ENCODE measurements around the gene ANKRD39.

DNA sequence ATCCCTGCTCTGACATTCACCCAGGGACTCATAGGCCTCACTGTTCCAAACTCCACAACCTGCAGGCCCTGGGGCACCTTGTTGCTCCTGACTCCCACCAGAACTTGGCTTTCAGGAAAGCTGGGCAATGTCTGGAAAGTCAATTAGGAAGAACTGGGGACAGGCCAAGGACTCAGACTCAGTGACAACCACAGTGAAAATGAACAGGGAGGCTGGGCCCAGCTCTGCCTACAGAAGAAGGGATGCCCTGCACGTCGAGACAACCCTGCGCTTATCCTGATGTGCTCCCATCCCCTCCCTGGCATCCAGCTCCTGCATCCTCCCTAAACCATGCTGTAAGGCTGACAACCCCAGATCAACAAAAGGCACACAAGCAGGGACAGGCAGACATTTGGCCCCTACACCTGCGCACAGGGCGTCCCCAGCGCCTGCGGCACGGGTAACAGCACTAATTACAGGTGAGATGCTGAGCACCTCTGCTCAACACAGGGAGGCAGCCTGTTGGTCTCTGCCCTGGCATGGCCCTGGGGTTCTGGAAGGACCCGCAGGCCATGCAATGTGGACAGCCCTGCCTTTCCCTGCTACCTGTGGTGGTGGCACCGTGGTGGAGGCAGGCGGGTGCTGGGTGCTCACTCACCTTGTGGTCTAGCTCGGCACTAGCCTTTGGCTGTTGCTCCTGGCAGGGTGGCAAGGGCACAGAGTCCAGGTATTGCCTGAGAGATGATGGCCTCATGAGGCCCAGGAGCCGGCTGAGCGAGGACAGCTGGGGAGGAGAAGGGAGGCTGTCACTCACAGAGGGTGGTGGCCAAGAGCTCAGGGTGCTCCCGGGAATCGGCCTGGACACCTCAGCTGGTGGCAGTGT is 35.7 kb upstream of the ANKRD39 start:
- no peak for TF ChIP-seq FOSL1 (IDR thresholded peaks at IDR 0.05; ENCODE audit: insufficient read depth, low read depth, low read length)
- TF ChIP-seq, protein P1, sequence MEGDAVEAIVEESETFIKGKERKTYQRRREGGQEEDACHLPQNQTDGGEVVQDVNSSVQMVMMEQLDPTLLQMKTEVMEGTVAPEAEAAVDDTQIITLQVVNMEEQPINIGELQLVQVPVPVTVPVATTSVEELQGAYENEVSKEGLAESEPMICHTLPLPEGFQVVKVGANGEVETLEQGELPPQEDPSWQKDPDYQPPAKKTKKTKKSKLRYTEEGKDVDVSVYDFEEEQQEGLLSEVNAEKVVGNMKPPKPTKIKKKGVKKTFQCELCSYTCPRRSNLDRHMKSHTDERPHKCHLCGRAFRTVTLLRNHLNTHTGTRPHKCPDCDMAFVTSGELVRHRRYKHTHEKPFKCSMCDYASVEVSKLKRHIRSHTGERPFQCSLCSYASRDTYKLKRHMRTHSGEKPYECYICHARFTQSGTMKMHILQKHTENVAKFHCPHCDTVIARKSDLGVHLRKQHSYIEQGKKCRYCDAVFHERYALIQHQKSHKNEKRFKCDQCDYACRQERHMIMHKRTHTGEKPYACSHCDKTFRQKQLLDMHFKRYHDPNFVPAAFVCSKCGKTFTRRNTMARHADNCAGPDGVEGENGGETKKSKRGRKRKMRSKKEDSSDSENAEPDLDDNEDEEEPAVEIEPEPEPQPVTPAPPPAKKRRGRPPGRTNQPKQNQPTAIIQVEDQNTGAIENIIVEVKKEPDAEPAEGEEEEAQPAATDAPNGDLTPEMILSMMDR (IDR thresholded peaks at IDR 0.05; ENCODE audit: control extremely low read depth in 1 of 3, insufficient read depth in 1 of 3, low read depth in 1 of 3, low read length in 3 of 3): no peak
- TF ChIP-seq ASH2L (IDR thresholded peaks at IDR 0.05; ENCODE audit: low read length): no peak

Measured in H1 (cell line).